NCI-H128 (cell line): ENCODE data around the gene IGLL5.
"Not testable (repeated sequence)": the region's sequence is repeated elsewhere in the genome, so short reads cannot be mapped to it uniquely, and the experiment has no call there.

Experiments used
- DNase-seq: peaks from one replicate; lab custom pipeline; 2025; ENCODE audit not compliant: unreplicated experiment; lab: John Stamatoyannopoulos, UW

The IGLL5 gene

DNA sequence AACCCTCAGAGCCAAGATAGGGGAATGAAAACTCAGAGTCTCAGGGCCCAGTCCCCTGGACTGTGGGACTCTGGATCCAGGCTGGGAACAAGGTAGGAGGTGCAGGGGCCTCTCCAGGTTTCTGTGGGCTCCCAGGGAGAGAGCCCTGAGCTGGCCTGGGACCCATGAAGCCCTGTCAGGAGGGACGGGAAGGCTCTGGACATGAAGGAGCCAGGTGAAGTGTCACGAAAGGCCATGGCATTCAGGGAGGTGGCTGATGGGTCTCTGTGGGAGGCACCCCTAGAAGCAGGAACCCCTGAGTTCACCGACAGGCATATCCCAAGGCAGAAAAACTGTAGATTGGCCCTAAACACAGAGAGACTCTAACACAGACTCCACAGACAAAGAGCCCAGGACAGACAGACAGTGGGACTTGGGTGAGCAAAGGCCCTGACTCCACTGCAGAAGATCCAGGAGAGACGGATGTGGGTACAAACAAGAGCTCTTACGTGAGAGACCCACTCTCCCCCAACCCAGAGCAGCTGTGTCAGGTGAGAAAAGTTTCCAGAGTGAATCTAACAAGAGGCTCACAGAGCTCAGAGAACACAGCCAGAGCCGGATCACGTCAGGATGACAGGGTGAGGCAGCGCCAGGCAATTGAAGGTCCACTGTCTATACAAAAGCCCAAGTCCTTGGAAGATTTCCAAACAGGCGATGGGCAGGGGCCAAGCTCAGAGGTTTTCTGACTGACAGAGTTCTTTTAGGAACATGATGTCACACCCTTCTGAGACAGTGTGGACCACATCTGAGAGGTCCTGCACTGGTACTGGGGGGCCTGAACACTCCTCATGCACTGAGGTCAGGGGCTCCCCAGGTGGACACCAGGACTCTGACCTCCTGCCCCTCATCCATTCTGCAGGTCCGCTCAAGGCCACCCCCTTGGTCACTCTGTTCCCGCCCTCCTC, 27.4 kb downstream of the IGLL5 start:
- no peak for DNase-seq

- no peak for DNase-seq
Measured at GRCh38 chr22:22915670-22916035, 28.0 kb downstream of the IGLL5 start.

DNA sequence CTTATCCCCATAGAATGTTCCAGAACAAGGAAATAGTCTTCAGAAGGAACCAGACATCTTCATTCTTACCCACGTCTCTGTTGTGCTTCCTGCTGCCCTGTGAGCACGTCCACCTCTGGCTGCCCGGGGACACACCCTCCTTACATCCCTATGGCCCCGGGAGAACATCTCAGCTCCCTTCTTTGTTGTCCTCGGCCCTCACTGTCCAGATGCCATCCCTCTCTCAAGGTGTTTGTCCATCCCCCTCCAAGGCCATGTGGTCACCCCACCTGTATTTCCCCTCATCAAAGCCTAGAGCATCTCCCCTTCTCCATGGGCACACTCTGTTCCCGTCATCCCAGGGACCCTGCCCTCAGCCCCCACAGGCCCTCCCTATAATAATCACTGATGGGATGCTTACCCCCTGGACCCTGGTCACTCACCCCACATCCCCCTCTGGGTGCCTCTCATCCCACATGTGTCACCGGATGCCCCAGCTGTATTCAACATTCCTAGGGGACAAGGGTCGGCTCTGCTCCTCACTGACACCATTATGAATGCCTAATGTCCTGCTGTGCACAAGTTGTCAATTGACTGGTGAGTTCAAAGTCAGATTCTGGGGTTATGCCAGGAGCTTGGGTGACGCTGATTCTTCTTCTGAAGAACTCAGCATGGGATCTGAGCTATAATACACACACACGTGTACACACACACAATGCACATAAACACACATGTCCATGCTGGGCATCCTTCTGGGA, 28.8 kb downstream of the IGLL5 start:
- no peak for DNase-seq

DNA sequence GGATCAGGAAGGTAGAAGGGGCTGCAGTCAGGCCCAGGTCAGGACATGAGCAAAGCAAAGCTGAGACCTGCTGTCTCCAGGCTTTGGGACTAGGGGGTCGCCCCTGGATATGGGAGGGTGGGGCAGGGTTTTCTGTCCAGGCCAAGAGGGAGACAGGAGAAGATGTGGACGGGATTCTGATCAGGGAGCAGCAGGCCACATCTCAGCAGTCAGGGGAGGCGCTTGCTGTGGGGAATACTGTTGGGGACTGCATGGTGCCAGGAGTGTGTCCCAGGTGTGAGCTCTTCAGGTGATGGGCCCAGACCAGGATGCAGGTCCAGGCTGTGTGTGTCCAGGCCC, 29.3 kb downstream of the IGLL5 start:
- no peak for DNase-seq

GRCh38 chr22:22917377-22917776, 29.8 kb downstream of the IGLL5 start:
- no peak for DNase-seq

GRCh38 chr22:22918297-22918965, 30.8 kb downstream of the IGLL5 start:
- DNase-seq = no peak

GRCh38 chr22:22919041-22919440, 31.4 kb downstream of the IGLL5 start:
- DNase-seq = no peak

DNA sequence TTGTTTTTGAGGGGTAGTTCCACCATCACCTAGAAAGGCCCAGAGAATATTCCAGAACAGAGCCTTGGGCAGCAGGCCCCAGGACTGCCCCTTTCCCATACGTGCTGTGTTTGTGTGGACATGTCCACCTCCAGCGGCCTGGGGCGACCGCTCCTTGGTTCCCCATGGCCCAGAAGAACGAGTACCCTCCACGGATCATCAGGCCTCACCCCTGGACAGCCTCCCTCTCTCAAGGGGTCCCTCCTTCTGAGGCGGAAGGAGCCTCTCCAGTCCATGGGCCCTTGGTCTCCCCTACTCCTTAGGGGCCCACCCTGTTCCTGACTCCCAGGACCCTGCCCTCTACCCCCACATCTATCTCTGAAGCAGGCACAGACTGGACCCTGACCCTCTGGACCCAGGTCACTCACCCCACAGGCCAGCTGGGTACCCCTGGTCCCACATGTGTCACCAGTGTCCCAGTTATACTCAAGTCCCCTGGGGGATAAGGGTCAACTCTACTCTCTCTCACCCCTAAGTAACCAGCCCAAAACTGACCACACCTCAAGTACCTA, 32.6 kb downstream of the IGLL5 start:
- DNase-seq = no peak

- no peak for DNase-seq
Measured at GRCh38 chr22:22920910-22921550, 33.4 kb downstream of the IGLL5 start.

- DNase-seq = no peak
Measured at GRCh38 chr22:22921575-22921974, 34.0 kb downstream of the IGLL5 start.

DNA sequence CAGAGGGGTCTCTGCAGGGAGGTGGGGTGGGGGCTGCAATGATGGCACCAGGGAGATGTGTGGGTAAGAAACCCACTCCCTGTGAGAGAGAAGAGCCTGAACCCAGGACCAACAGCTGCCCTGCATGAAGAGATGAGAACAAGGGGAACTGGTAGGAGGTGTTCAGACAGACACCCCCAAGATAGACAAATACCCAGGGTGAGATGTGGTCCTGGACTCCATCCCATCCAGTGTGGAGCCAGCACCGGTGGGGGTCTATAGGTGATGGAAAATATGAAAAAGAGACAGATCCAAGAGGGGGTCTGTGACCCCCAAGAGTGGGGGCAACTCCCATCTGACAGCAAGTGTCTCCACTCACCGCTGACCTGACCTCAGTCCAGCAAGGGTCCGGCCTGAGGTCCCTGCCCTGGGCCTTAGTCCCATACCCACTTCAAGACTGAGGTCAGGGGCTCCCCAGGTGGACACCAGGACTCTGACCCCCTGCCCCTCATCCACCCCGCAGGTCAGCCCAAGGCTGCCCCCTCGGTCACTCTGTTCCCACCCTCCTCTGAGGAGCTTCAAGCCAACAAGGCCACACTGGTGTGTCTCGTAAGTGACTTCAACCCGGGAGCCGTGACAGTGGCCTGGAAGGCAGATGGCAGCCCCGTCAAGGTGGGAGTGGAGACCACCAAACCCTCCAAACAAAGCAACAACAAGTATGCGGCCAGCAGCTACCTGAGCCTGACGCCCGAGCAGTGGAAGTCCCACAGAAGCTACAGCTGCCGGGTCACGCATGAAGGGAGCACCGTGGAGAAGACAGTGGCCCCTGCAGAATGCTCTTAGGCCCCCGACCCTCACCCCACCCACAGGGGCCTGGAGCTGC, 34.7 kb downstream of the IGLL5 start:
- DNase-seq = not testable (repeated sequence)

DNA sequence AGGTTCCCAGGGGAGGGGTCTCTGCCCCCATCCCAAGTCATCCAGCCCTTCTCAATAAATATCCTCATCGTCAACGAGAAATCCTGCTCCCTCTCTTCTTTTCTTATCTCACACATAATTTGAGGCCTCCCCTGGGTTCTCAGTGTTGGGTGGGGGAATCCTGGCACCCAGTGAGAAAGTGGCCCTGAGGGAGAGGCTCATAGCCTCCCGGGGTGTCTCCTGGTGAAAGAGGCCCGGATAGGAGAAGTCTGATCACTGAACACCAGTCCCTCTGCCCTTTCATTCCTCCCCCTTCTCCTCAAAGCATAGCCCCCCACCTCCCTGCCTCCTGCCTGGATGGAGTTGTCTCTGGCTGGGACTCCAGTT, 35.3 kb downstream of the IGLL5 start:
- DNase-seq = no peak

DNA sequence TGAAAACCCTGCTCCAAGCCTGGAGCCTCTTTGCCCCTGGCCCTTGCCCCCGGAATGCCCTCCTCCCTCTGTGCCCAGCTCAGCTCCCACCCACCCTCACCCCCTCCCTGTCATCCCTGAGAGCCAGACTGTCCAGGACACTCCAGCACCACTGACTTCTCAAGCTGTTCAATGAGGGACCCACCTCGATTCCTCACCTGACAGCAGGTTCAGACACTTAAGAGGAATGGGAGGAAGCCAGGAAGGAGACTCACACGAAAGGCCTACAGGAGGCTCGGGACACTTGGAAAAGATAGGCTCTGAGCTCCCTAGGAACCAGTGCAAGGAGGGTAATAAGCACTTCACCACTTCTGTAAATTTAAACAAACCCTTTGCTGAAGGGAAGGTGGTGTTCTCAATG, 35.8 kb downstream of the IGLL5 start:
- no peak for DNase-seq

DNA sequence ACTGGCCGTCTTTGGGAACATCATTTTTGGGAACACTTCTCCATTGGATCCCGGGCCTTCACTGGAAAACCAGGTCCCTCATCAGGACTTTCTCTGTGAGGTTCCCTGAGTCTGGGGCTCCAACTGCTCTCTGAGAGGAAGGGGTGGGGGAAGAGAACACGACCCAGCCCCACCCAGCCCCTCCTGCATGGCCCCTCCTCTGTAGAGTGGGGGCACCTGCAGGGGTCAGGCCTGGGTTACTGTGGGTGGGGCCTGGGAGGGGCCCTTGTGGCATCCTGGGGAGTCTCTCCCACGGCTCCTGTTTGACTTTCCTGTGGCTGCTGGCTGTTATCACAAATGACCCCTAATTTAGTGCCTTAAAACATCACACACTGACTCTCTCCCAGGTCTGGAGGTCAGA, 36.3 kb downstream of the IGLL5 start:
- DNase-seq = no peak

DNA sequence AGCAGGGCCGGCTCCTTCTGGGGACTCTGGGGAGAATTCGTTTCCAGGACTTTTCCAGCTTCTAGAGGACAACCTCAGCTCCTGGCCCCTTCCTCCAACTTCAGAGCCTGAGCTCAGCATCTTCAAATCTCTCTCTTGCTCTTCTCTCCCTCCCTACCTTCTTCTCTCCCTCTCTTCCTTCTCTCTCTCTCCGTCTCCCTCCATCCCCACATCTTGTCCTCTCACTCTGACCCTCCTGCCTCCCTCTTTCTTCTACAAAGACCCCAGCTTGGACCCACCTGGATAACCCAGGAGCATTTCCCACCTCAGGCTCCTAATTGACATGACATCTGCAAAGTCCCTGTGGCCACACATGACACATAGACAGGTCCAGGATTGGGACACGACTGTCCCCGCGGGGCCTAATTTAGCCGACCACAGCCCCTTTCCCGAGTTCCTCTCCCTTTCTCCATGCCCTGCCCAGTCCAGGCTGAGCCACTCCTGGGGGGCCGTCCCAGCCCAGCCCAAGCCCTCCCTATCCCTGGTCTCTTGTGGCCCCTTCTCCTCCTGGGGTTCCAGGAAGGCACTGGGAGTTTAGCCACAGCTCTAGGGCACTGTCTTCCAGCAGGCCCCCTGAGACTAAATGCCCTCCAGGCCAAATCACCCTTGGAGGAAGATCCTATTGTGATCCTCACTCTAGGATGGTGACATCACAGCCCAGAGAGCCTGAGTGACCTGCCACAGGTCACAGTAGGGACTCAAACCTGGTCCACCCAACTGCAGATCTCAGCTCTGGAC, 36.9 kb downstream of the IGLL5 start:
- no peak for DNase-seq

GRCh38 chr22:22925146-22925804, 37.7 kb downstream of the IGLL5 start:
- DNase-seq = no peak

GRCh38 chr22:22925805-22926369, 38.3 kb downstream of the IGLL5 start:
- DNase-seq = no peak

GRCh38 chr22:22926370-22927195, 39.0 kb downstream of the IGLL5 start:
- no peak for DNase-seq
